Measurements from ENCODE around the gene TMEM273. TPM values are rescaled to one million over a fixed set of nuclear protein-coding genes. Genes with fewer than 3 reads are reported as not detected.

TMEM273 gene
- total RNA-seq, 1 donor, result not detected

- H3K9me3 ChIP-seq (ENCODE audit: low read depth, low read length), result no peaks in the 10 kb centered on the region
- H3K27me3 ChIP-seq (ENCODE audit: insufficient read depth, low read length), result no peaks in the 10 kb centered on the region
- no peak overlapping the region for H2AFZ ChIP-seq (ENCODE audit: low read length)
- H3K4me2 ChIP-seq (ENCODE audit: insufficient read depth, low read length), result no peak overlapping the region
- no peak overlapping the region for H3K4me3 ChIP-seq (ENCODE audit: insufficient read depth, low read length)
- no peaks in the 10 kb centered on the region for H3K79me2 ChIP-seq (ENCODE audit: insufficient read depth, low read length)
- no peaks in the 10 kb centered on the region for H3K36me3 ChIP-seq (ENCODE audit: insufficient read depth, low read length)
- peak; percentile 60 for DNase-seq (ENCODE audit: insufficient read length, low spot score, missing footprints)
- no peak overlapping the region for H3K27ac ChIP-seq (ENCODE audit: low read depth, low read length)
- H4K20me1 ChIP-seq (ENCODE audit: insufficient read depth, low read length), result no peaks in the 10 kb centered on the region
- TF ChIP-seq CTCF (IDR thresholded peaks at IDR 0.05; ENCODE audit: extremely low read depth, low read depth, low read length), result no peak
- no peaks in the 10 kb centered on the region for H3K4me1 ChIP-seq (ENCODE audit: insufficient read depth, low read length)
Measured at GRCh38 chr10:49171326-49172060, 16.7 kb downstream of the TMEM273 start.

DNA sequence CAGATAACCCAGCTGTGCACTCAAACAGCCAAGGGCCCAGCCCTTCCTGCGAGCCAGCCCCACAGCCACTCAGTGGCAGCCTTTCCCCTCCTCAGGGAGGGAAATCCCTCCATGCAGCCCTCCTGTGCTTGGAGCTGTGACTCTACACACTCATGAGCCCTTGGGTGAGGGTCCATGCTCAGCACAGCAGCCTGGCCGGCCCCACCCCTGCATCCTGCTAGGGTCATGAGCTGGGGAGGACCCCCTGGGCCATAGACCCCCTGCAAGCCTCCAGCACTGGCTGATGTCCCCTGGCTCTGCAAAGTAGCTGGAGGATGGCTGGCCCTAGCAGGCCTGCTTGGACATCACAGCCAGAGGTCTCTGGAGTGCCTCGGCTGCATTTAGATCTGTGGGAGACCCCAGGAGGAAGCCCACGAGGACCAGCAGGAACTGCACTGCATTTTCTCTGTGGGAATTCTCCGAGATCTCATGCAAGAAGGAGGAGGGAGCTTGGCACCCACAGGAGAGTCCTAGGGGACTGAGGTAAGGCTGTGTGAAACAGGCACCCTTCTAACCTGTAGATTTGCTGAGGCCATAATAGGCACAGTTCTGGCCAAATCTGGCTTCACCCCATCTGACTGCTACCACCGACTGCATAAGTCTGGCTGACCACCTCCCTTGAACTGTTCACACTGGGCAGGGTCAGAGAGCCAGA, 17.4 kb downstream of the TMEM273 start:
- no peaks in the 10 kb centered on the region for H3K9me3 ChIP-seq (ENCODE audit: low read depth, low read length)
- DNase-seq (ENCODE audit: insufficient read length, low spot score, missing footprints), result peak; percentile 63
- no peak overlapping the region for H3K4me3 ChIP-seq (ENCODE audit: insufficient read depth, low read length)
- no peaks in the 10 kb centered on the region for H3K36me3 ChIP-seq (ENCODE audit: insufficient read depth, low read length)
- H2AFZ ChIP-seq (ENCODE audit: low read length), result no peak overlapping the region
- H3K27ac ChIP-seq (ENCODE audit: low read depth, low read length), result no peak overlapping the region
- TF ChIP-seq CTCF (IDR thresholded peaks at IDR 0.05; ENCODE audit: extremely low read depth, low read depth, low read length), result no peak
- no peaks in the 10 kb centered on the region for H4K20me1 ChIP-seq (ENCODE audit: insufficient read depth, low read length)
- no peaks in the 10 kb centered on the region for H3K79me2 ChIP-seq (ENCODE audit: insufficient read depth, low read length)
- no peaks in the 10 kb centered on the region for H3K4me1 ChIP-seq (ENCODE audit: insufficient read depth, low read length)
- H3K27me3 ChIP-seq (ENCODE audit: insufficient read depth, low read length), result no peaks in the 10 kb centered on the region
- no peak overlapping the region for H3K4me2 ChIP-seq (ENCODE audit: insufficient read depth, low read length)

- Histone ChIP-seq H3K36me3 (ENCODE audit: insufficient read depth, low read length) (no peaks in the 10 kb centered on the region), H3K4me2 (ENCODE audit: insufficient read depth, low read length) (no peak overlapping the region), H3K27me3 (ENCODE audit: insufficient read depth, low read length) (no peaks in the 10 kb centered on the region), H4K20me1 (ENCODE audit: insufficient read depth, low read length) (no peaks in the 10 kb centered on the region), H3K79me2 (ENCODE audit: insufficient read depth, low read length) (no peaks in the 10 kb centered on the region), H3K9me3 (ENCODE audit: low read depth, low read length) (no peaks in the 10 kb centered on the region), H3K27ac (ENCODE audit: low read depth, low read length) (no peak overlapping the region), H2AFZ (ENCODE audit: low read length) (no peak overlapping the region), H3K4me1 (ENCODE audit: insufficient read depth, low read length) (no peaks in the 10 kb centered on the region), H3K4me3 (ENCODE audit: insufficient read depth, low read length) (no peak overlapping the region)
- no peak for TF ChIP-seq CTCF (IDR thresholded peaks at IDR 0.05; ENCODE audit: extremely low read depth, low read depth, low read length)
- DNase-seq (ENCODE audit: insufficient read length, low spot score, missing footprints), result peak; percentile 65
Measured at GRCh38 chr10:49169776-49170175, 18.4 kb downstream of the TMEM273 start.

DNA sequence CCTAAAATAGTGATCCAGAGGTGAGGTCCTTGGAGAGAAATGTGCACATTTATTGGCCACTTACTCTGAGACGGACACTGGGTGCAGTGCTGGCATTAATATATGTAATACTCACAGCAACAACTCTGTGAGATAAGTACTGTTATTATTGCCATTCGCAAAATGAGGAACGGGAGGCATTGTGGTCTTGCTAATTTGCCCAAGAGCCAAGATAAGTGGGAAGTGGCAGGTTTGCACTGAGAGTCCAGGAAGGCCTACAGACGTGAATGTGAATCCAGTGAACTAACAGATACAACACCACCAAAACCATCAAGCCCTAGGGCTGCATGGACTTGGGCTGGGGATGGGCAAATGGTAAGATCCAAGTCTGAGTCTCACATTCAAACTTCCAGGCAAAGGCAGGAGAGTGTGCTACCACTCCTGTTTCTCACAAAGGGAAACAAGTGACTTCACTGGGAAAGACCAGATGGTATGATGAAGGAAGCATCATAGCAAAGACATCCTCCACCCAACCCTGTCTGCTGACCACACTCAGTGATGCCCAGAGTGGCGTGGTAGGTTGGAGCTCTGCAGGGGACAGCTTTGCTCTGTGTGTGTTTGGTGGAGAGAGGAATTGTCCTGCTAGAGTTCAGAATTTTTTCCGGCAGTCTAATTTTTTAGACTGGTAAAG, 19.2 kb downstream of the TMEM273 start:
- no peak for TF ChIP-seq CTCF (IDR thresholded peaks at IDR 0.05; ENCODE audit: extremely low read depth, low read depth, low read length)
- peak; percentile 85 for DNase-seq (ENCODE audit: insufficient read length, low spot score, missing footprints)
- Histone ChIP-seq H3K4me3 (ENCODE audit: insufficient read depth, low read length) (no peak overlapping the region), H3K27ac (ENCODE audit: low read depth, low read length) (no peak overlapping the region), H3K79me2 (ENCODE audit: insufficient read depth, low read length) (no peaks in the 10 kb centered on the region), H3K9me3 (ENCODE audit: low read depth, low read length) (no peaks in the 10 kb centered on the region), H3K27me3 (ENCODE audit: insufficient read depth, low read length) (no peaks in the 10 kb centered on the region), H3K4me2 (ENCODE audit: insufficient read depth, low read length) (no peak overlapping the region), H3K36me3 (ENCODE audit: insufficient read depth, low read length) (no peaks in the 10 kb centered on the region), H3K4me1 (ENCODE audit: insufficient read depth, low read length) (peaks cover 1% of the 10 kb centered on the region), H4K20me1 (ENCODE audit: insufficient read depth, low read length) (no peaks in the 10 kb centered on the region), H2AFZ (ENCODE audit: low read length) (no peak overlapping the region)
